LNCAP (cell line): ENCODE data around the gene TMBIM6.

Experiments used
- TF ChIP-seq, protein P1 (sequence below): fragments of 450-650 bp; IDR thresholded peaks from 2 replicates; pipeline ENCODE4 v1.5.1; 2017; ENCODE audit warnings: mild to moderate bottlenecking

Gene TMBIM6

DNA sequence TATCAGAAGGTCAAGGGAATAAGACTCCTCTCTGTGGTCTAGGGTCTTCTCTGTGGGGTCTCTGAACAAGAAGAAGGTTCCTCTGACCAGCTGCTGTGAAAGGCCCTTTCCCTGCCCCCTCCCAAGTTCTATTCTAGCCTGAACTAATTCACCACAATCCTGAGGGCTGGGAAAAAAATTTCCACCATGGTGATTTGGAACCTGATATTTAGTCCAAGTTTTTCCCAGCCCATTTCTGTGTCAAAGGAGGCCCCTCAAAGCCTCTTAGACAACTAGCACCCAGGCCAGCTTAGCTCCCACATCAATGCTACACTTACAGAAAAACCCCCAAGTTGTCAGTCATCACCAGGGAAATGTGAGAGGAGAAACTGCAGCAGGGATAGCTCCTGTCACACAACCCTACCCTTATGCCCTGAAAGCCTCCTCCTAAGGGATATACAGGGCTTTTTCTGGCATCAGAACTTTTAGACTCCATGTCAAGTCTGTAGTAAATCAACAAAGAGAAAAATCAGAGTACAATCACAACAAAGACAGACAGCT lies 38.6 kb upstream of the TMBIM6 start:
- TF ChIP-seq, protein P1, sequence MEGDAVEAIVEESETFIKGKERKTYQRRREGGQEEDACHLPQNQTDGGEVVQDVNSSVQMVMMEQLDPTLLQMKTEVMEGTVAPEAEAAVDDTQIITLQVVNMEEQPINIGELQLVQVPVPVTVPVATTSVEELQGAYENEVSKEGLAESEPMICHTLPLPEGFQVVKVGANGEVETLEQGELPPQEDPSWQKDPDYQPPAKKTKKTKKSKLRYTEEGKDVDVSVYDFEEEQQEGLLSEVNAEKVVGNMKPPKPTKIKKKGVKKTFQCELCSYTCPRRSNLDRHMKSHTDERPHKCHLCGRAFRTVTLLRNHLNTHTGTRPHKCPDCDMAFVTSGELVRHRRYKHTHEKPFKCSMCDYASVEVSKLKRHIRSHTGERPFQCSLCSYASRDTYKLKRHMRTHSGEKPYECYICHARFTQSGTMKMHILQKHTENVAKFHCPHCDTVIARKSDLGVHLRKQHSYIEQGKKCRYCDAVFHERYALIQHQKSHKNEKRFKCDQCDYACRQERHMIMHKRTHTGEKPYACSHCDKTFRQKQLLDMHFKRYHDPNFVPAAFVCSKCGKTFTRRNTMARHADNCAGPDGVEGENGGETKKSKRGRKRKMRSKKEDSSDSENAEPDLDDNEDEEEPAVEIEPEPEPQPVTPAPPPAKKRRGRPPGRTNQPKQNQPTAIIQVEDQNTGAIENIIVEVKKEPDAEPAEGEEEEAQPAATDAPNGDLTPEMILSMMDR, result no peak

GRCh38 chr12:49703647-49704137 lies 37.7 kb upstream of the TMBIM6 start:
- TF ChIP-seq, protein P1, result no peak

- TF ChIP-seq, protein P1, result no peak
These were observed 35.8 kb upstream of the TMBIM6 start for GRCh38 chr12:49705479-49706134.

- TF ChIP-seq, protein P1, result no peak
These were observed 34.8 kb upstream of the TMBIM6 start for GRCh38 chr12:49706351-49707127.

DNA sequence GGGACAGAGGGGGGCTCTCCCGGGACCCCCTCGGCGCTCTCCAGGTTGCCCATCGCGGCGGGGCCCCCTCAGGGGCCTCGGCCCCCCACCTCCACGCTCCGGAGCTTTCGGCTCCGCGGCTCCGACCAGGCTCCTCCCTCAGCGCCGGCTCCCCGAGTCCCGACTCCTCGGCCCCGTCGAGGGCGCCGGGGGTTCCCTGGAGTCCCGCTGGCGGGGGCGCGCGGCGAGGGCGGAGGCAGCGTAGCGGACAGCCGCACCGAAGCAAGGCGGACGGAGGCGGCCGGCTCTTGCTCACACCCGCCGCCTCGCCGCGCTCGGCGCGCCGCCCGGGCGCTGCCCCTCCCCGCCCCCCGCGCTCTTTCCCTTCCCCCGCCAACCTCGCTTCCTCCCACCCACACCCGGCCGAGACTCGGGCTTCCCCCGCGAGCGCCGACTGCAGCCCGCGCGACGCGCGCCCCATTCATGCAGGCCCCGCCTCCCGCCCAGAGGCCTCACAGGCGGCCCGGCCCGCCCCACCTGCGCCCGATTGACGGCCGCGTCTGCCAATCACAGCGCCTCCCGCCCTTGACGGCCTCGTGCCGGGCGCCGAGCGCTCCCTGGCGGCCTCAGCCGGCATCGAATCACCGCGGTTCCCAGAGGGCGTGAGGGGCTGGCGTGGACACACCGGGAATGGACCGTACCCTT lies 34.1 kb upstream of the TMBIM6 start, which contains the start of gene FMNL3:
Gene FMNL3, minus strand, starts transcription at position 278 of the 684 bp plus-strand sequence. Its CDS starts 225 bp downstream, at position 53.
- TF ChIP-seq, protein P1, result peak; percentile 98

GRCh38 chr12:49707812-49708147 lies 33.6 kb upstream of the TMBIM6 start:
- TF ChIP-seq, protein P1, result no peak; the same call in 1 of the 2 replicates

- TF ChIP-seq, protein P1, result no peak
These were observed 32.5 kb upstream of the TMBIM6 start for GRCh38 chr12:49708851-49709250.
